Measurements from ENCODE around the gene M1AP.

DNA sequence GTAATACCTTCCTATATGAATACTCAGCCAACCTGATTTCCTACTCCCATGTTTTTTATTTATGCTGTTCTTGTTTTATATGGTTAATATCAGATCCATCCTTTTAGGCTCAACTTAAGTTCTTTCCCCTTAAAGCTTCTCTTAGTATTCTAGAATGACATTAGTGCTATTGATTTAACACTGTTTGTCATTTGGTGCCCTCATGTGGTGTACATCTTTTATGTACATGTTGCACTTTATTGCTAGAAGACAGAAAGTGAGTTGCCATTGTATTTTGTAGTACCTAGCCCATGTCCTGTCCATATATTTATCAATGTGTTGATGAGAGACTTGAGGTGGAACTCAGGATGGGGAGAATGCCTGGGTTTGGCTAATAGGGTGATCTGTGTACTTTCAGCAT lies 115.9 kb downstream of the M1AP start:
- TF ChIP-seq POLR2A (IDR thresholded peaks at IDR 0.05; ENCODE audit: low read length) (no peak), GATA1 (IDR thresholded peaks at IDR 0.05; ENCODE audit: low read depth, low read length) (no peak)
